Tibial nerve (tissue), 4 donors: ENCODE data around the gene KBTBD13.

ENCODE experiments used
- EP300 ChIP-seq, 2 donors: sonication (generic); formaldehyde crosslinking; IDR thresholded peaks; one replicate each; pipeline ENCODE4 v1.6.1; 2017; ENCODE audit warnings: antibody characterized with exemption in 2 of 2, mild to moderate bottlenecking in 1 of 2
- POLR2A ChIP-seq, 2 donors: fragments of 450-650 bp; IDR thresholded peaks; one replicate each; pipeline ENCODE4 v1.6.1; 2017; ENCODE audit warnings: antibody characterized with exemption in 2 of 2, mild to moderate bottlenecking in 2 of 2, moderate library complexity in 2 of 2
- TF ChIP-seq, protein P1 (sequence below), 5 experiments: fragments of 200-600 bp in 3 of 5; fragments of 450-650 bp in 2 of 5; sonication (generic) in 3 of 5; IDR thresholded peaks; one replicate each; pipeline ENCODE4 v1.5.1; 2016 to 2019; ENCODE audit warnings: antibody characterized with exemption in 5 of 5, mild to moderate bottlenecking in 3 of 5, moderate library complexity in 2 of 5

- TF ChIP-seq POLR2A (IDR thresholded peaks at IDR 0.05): no peak
- no peak for TF ChIP-seq EP300 (IDR thresholded peaks at IDR 0.05)
- TF ChIP-seq, protein P1, sequence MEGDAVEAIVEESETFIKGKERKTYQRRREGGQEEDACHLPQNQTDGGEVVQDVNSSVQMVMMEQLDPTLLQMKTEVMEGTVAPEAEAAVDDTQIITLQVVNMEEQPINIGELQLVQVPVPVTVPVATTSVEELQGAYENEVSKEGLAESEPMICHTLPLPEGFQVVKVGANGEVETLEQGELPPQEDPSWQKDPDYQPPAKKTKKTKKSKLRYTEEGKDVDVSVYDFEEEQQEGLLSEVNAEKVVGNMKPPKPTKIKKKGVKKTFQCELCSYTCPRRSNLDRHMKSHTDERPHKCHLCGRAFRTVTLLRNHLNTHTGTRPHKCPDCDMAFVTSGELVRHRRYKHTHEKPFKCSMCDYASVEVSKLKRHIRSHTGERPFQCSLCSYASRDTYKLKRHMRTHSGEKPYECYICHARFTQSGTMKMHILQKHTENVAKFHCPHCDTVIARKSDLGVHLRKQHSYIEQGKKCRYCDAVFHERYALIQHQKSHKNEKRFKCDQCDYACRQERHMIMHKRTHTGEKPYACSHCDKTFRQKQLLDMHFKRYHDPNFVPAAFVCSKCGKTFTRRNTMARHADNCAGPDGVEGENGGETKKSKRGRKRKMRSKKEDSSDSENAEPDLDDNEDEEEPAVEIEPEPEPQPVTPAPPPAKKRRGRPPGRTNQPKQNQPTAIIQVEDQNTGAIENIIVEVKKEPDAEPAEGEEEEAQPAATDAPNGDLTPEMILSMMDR (IDR thresholded peaks at IDR 0.05): no peak
Measured at GRCh38 chr15:65088643-65089021, 12.1 kb downstream of the KBTBD13 start.
